Effector CD8-positive, alpha-beta T cell (primary cell): ENCODE measurements around the gene LRRC32.
"Not testable (repeated sequence)": the region's sequence is repeated elsewhere in the genome, so short reads cannot be mapped to it uniquely, and the experiment has no call there.

Experiments
- DNase-seq: peaks from one replicate; lab custom pipeline; 2025; lab: John Stamatoyannopoulos, UW

Gene LRRC32

DNA sequence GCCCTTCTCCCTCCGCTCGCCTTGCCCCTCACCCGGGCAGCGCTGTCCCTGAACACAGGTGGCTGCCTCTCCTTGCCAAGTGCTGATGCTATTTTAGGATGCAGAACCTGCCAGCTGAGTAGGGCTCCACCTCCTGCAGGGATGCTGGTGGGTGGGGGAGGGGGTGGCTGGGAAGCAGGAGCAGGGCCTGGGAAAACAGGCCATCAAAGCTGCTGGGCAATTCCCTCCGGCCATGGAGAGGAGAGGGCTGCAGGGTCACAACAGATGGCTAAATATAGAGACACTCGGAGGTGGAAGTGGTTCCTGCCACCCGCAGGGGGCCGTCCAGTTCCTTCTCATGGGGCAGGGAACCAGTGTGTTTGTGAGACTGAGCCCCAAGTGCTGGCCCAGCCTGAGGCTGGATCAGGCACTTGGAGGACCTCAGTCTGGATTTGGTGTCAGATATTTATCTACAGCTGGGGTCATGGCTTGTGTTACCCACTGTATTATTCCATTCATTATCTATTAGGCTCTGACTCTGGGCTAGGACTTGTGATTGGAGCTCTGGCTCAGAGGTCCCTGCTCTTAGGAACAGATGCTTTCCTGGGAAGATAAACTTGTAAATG is 59.6 kb downstream of the LRRC32 start:
- no peak for DNase-seq

GRCh38 chr11:76610371-76610770 is 60.2 kb downstream of the LRRC32 start:
- DNase-seq, result no peak

DNA sequence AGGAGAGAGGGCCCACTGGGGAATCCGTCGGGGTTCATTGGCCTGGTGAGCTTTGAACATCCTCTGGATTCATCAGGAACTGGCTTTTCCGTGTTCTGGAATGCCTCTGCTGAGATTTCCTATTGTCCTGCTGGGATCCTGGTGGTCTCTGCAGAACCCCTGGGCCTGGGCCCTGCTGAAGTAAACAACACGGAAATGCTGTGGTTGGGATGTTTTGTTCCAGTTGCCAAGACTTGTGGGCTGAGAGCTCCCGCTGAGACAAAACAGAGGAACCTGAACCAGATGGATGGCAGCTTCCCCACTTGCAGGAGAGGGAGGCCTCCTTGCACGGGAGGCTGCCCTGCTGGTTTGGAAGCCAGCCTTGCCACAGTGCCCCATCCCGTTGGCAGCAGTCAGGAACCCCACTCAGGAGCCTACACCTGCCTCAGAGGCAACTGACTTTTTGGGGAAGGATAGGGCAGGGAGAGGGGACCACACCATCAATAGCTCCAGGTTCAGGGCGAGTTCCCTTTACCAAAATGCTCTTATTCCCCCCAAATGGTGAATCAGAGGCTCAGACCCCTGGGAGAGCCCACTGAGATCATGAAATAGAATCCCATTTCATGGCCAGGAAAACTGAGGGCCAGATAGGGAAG is 60.7 kb downstream of the LRRC32 start:
- no peak for DNase-seq

DNA sequence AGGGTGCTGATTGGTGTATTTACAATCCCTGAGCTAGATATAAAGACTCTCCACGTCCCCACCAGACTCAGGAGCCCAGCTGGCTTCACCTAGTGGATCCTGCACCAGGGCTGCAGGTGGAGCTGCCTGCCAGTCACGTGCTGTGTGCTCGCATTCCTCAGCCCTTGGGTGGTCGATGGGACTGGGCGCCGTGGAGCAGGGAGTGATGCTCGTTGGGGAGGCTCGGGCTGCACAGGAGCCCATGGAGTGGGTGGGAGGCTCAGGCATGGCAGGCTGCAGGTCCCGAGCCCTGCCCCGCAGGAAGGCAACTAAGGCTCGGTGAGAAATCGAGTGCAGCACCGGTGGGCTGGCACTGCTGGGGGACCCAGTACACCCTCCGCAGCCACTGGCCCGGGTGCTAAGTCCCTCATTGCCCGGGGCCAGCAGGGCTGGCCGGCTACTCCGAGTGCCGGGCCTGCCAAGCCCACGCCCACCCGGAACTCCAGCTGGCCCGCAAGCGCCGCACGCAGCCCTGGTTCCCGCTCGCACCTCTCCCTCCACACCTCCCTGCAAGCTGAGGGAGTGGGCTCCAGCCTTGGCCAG is 61.6 kb downstream of the LRRC32 start:
- DNase-seq, result not testable (repeated sequence)

DNA sequence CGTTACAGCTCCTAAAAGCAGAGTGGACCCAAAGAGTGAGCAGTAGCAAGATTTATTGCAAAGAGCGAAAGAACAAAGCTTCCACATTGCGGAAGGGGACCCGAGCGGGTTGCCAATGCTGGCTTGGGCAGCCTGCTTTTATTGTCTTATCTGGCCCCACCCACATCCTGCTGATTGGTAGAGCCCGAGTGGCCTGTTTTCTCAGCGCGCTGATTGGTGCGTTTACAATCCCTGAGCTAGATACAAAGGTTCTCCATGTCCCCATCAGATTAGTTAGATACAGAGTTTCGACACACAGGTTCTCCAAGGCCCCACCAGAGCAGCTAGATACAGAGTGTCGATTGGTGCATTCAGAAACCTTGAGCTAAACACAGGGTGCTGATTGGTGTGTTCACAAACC is 62.3 kb downstream of the LRRC32 start:
- not testable (repeated sequence) for DNase-seq
